IPS-18a (cell line): ENCODE results near the gene STX1B.
"Not testable (repeated sequence)": the region's sequence is repeated elsewhere in the genome, so short reads cannot be mapped to it uniquely, and the experiment has no call there.

Experiments
- H3K27ac ChIP-seq: one replicate; pipeline ENCODE4 v1.5.1; 2013; ENCODE audit warnings: low read length
- H3K27me3 ChIP-seq: one replicate; pipeline ENCODE4 v1.6.1; 2013; ENCODE audit warnings: mild to moderate bottlenecking, low read length; ENCODE audit not compliant: control insufficient read depth, insufficient read depth
- H3K36me3 ChIP-seq: one replicate; pipeline ENCODE4 v1.6.1; 2013; ENCODE audit warnings: low read depth, low read length; ENCODE audit not compliant: control insufficient read depth
- H3K4me1 ChIP-seq: one replicate; pipeline ENCODE4 v1.6.1; 2013; ENCODE audit warnings: low read depth, low read length; ENCODE audit not compliant: control insufficient read depth
- H3K4me3 ChIP-seq: one replicate; pipeline ENCODE4 v1.5.1; 2013; ENCODE audit warnings: low read length
- H3K9ac ChIP-seq: one replicate; pipeline ENCODE4 v1.6.1; 2013; ENCODE audit warnings: mild to moderate bottlenecking, low read length, moderate library complexity
- H3K9me3 ChIP-seq: one replicate; pipeline ENCODE4 v1.6.1; 2013; ENCODE audit warnings: low read depth, low read length; ENCODE audit not compliant: control insufficient read depth

STX1B gene

DNA sequence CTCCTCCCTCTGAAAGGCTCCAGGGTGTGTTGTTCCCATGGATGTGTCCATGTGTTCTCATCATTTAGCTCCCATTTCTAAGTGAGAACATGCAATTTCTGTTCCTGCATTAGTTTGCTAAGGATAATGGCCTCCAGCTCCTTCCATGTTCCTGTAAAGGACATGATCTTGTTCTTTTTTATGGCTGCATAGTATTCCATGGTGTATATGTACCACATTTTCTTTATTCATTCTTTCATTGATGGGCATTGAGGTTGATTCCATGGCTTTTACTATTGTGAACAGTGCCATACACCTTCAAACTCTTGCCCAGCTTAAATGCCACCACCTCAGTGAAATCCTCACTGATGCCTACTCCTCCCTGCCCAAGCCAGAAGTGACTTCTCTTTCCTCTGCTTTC, 66.1 kb downstream of the STX1B start:
- H3K4me3 ChIP-seq, result no peak overlapping the region
- H3K27me3 ChIP-seq, result no peaks in the 10 kb centered on the region
- H3K9me3 ChIP-seq, result no peaks in the 10 kb centered on the region
- peaks cover 17% of the 10 kb centered on the region for H3K4me1 ChIP-seq
- H3K27ac ChIP-seq, result no peak overlapping the region
- no peak overlapping the region for H3K9ac ChIP-seq
- peaks cover 24% of the 10 kb centered on the region for H3K36me3 ChIP-seq

DNA sequence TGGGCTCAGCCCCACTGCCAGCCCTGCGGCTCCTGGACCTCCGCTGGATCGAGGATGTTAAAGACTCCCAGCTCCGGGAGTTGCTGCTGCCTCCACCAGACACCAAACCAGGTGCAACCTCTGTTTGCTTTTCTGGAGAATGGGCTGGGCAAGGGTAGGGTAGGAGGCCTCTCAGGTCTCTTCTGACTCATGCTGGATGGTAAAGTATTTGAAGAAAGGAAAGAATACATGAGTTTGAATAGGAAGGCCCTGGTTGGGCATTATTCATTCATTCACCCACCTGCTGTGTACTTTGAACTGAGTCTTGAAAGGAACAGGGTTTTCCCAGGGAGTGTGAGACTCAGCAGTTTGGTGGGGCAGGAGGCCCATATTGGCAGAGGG, 68.0 kb downstream of the STX1B start:
- Histone ChIP-seq H3K36me3 (peaks cover 24% of the 10 kb centered on the region), H3K27ac (no peak overlapping the region), H3K9me3 (no peaks in the 10 kb centered on the region), H3K4me1 (peaks cover 17% of the 10 kb centered on the region), H3K4me3 (no peak overlapping the region), H3K27me3 (no peaks in the 10 kb centered on the region), H3K9ac (no peak overlapping the region)

DNA sequence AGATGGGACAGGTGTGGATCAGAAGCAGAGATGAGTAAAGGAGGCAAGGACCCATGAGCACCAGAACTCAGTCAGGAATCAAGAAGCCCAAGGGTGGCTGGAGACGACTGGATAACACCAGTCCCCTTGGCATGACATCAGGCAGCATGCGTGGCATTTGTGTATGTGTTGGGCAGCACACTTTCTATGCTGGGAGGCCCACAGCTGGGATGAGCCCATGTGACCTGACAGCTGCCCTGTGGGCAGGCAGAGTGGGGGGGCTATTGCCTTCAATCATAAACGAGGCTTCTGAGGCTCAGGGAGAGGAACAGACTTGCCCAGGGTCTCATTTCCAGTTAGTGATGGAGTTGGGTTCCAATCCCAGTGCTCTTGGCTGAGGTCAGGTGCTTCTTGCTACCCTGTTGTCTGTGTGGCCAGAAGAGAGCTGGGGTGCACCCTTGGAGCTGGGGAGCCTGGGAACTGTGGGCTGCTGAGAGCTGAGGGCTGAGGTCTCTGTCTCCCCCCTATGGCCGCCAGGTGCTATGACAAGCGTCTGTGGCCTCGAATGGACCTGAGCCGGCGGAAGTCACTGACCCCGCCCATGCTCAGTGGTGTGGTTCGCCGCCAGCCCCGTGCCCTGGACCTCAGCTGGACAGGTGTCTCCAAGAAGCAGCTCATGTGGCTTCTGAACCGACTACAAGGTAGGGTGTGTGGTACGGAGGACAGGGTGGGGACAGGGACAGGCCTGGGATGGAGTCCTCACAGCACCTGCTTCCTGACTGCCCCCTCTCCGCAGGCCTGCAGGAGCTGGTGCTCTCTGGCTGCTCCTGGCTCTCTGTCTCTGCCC, 68.6 kb downstream of the STX1B start:
- Histone ChIP-seq H3K36me3 (peaks cover 29% of the 10 kb centered on the region), H3K4me3 (no peak overlapping the region), H3K9me3 (no peaks in the 10 kb centered on the region), H3K27ac (no peak overlapping the region), H3K27me3 (no peaks in the 10 kb centered on the region), H3K9ac (no peak overlapping the region), H3K4me1 (peaks cover 11% of the 10 kb centered on the region)

DNA sequence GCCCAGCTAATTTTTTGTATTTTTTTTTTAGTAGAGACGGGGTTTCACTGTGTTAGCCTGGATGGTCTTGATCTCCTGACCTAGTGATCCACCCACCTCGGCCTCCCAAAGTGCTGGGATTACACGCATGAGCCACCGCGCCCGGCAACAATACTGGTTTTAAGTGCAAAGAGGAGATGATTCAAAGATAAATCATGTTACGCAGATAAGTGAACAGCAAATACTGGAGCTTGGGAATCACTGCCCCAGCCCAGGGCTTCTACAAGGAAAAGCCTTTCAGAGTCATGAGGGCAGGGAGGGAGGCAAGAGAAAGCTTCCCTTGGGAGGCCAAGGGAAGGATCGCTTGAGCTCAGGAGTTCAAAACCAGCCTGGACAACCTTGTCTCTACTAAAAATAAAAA, 70.9 kb downstream of the STX1B start:
- not testable (repeated sequence) for H3K9me3 ChIP-seq, H3K4me3 ChIP-seq, H3K4me1 ChIP-seq, H3K27ac ChIP-seq, H3K27me3 ChIP-seq, H3K9ac ChIP-seq
- H3K36me3 ChIP-seq, result peaks cover 37% of the 10 kb centered on the region
